Vagina (tissue), 2 donors: ENCODE results near the gene ZNF423. TPM values are rescaled to one million over a fixed set of nuclear protein-coding genes. Genes with fewer than 3 reads are reported as not detected.

ENCODE experiments used
- DNase-seq, 2 donors: peaks; one replicate each; pipeline ENCODE4 v3.0.0-alpha.2; 2017; ENCODE audit errors: extremely low spot score in 2 of 2
- H3K27ac ChIP-seq: fragments of 200-600 bp; sonication (generic); one replicate; pipeline ENCODE4 v1.5.1; 2019
- H3K27me3 ChIP-seq: fragments of 200-600 bp; sonication (generic); one replicate; pipeline ENCODE4 v1.5.1; 2019
- H3K36me3 ChIP-seq, 2 donors: fragments of 200-600 bp; sonication (generic); one replicate each; pipeline ENCODE4 v1.5.1; 2017 to 2019
- H3K4me1 ChIP-seq: fragments of 200-600 bp; sonication (generic); one replicate; pipeline ENCODE4 v1.5.1; 2019
- H3K4me3 ChIP-seq, 2 donors: fragments of 200-600 bp; sonication (generic); 1 replicate in 1 of 2; 2 replicates in 1 of 2; pipeline ENCODE4 v1.5.1; 2016 to 2019
- H3K9me3 ChIP-seq: fragments of 200-600 bp; sonication (generic); one replicate; pipeline ENCODE4 v1.5.1; 2019
- POLR2A ChIP-seq, 2 donors: fragments of 450-650 bp; IDR thresholded peaks; one replicate each; pipeline ENCODE4 v1.6.1; 2017; ENCODE audit warnings: antibody characterized with exemption in 2 of 2, mild to moderate bottlenecking in 2 of 2, moderate library complexity in 2 of 2
- POLR2AphosphoS5 ChIP-seq, 2 donors: sonication (generic); formaldehyde crosslinking; IDR thresholded peaks; one replicate each; pipeline ENCODE4 v1.9.0; 2017; ENCODE audit warnings: antibody characterized with exemption in 2 of 2, mild to moderate bottlenecking in 2 of 2, low read depth in 1 of 2; ENCODE audit not compliant: insufficient read depth in 1 of 2
- intact Hi-C: fragments of 100-400 bp; cut with DNase I; formaldehyde crosslinking; loops from one replicate; pipeline ENCODE4 v1.15.1; 2023
- total RNA-seq: library from RNA; depleted of rRNA; stranded (reverse); fragments of >200 nt; gene quantifications from one replicate; pipeline ENCODE4 v1.2.3, GENCODE V29; 2016
- TF ChIP-seq, protein P1 (sequence below), 3 experiments: fragments of 450-650 bp in 2 of 3; fragments of 200-600 bp in 1 of 3; sonication (generic) in 1 of 3; IDR thresholded peaks; one replicate each; pipeline ENCODE4 v1.5.1; 2017 to 2019; ENCODE audit warnings: antibody characterized with exemption in 3 of 3, mild to moderate bottlenecking in 2 of 3, moderate library complexity in 2 of 3

ZNF423 gene
- total RNA-seq, 1 donor from 2014 or later: 10.3 TPM

DNA sequence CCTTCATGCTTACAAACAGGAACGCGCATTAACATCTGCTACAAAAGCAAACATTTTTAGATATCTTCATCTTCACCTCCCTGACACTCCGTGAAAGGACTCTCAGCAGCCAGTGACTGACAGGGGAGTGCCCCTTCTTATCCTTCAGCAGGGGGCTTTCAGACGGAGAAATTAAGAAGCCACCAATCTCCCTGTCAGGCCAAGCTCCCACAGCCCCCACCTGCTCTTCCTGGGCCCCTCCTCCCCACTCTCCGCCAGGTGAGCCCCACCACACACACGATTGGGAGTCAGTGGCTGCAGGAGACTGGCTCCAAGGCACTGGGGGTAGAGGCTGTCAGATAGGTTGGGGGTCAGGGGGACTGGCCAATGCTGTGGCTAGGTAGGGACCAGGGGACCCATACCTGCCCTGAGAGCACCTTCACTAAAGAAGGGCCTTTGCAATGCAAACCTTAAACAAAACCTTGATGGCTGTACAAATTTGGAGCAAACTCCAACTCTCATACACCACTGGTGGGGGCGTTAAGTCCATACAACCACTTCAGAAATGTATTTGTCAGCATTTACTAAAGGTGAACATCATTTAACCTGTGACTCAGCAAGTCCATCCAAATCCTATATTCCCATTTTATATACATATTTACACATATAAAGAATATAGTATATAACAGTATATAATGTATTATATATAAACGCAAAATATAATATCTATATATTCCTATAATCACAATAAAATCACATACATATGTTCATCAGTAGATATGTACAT is 232.2 kb downstream of the ZNF423 start:
- intact Hi-C loops: loop anchor here (10.0 kb wide), 1 partner anchor 231 kb away; the partner anchor contains the start of gene ZNF423
- Histone ChIP-seq H3K36me3 (no peaks in the 10 kb centered on the region), H3K4me3 (no peak overlapping the region), H3K4me1 (peaks cover 24% of the 10 kb centered on the region), H3K9me3 (no peaks in the 10 kb centered on the region), H3K27ac (no peak overlapping the region), H3K27me3 (no peaks in the 10 kb centered on the region)
- peak; percentile 74 to 76 for DNase-seq
- TF ChIP-seq POLR2A (IDR thresholded peaks at IDR 0.05): no peak
- TF ChIP-seq POLR2AphosphoS5 (IDR thresholded peaks at IDR 0.05; ENCODE audit: insufficient read depth in 1 of 2, low read depth in 1 of 2): no peak
- TF ChIP-seq, protein P1, sequence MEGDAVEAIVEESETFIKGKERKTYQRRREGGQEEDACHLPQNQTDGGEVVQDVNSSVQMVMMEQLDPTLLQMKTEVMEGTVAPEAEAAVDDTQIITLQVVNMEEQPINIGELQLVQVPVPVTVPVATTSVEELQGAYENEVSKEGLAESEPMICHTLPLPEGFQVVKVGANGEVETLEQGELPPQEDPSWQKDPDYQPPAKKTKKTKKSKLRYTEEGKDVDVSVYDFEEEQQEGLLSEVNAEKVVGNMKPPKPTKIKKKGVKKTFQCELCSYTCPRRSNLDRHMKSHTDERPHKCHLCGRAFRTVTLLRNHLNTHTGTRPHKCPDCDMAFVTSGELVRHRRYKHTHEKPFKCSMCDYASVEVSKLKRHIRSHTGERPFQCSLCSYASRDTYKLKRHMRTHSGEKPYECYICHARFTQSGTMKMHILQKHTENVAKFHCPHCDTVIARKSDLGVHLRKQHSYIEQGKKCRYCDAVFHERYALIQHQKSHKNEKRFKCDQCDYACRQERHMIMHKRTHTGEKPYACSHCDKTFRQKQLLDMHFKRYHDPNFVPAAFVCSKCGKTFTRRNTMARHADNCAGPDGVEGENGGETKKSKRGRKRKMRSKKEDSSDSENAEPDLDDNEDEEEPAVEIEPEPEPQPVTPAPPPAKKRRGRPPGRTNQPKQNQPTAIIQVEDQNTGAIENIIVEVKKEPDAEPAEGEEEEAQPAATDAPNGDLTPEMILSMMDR (IDR thresholded peaks at IDR 0.05): no peak

DNA sequence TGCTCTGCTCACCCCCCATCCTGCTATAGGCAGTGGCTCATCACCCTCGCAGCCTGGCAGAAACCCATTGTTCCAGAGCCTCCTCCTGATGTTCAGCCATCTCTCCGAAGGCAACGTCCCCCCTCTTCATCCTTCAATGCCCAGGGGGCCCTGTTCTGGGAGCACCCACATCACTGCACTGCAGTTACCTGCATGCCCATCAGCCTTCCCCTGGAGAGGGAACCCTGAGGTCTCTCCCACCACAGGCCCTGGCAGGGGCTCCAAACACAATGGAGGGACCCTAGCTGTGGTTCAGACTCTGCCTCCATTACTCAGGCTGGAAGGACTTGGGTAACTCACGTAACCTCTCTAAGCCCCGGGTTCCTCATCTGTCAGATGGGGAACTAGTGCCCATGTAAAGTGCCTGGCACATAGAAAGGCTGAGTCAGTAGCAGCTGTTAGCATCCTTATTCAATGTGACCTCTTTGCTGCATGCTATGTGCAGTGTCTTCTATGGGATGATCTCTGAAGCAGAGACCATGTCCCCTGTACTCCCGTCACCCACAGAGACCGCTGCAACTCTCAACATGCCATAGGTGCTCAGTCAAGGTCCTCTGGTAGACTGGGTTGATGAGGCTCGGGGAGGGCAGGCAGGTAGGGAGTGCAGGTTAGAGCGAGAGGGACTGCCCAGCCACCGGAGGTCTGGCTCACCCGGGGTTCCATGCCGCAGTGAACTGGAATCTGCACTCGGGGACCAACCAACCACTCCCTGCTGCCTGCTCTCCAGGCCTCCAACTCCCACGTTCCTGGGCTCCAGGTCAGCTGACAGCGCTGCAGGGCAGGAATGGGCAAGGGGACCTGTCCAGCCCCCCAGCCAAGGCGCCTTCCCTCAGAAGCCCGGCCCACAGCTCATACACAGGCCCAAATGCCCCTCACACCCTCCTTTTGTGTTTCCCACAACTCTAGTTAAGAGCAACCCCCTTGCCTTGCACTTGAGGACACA is 233.2 kb downstream of the ZNF423 start:
- DNase-seq: peak in 1 of 2 donors; percentile 58
- peaks cover 24% of the 10 kb centered on the region for H3K4me1 ChIP-seq
- H3K9me3 ChIP-seq: no peaks in the 10 kb centered on the region
- no peak for TF ChIP-seq POLR2A (IDR thresholded peaks at IDR 0.05)
- no peak for TF ChIP-seq POLR2AphosphoS5 (IDR thresholded peaks at IDR 0.05; ENCODE audit: insufficient read depth in 1 of 2, low read depth in 1 of 2)
- TF ChIP-seq, protein P1 (IDR thresholded peaks at IDR 0.05): no peak
- H3K27me3 ChIP-seq: no peaks in the 10 kb centered on the region
- H3K36me3 ChIP-seq: no peaks in the 10 kb centered on the region
- intact Hi-C loops: loop anchor here (10.0 kb wide), 1 partner anchor 232 kb away; the partner anchor contains the start of gene ZNF423
- H3K27ac ChIP-seq: no peak overlapping the region
- H3K4me3 ChIP-seq: no peak overlapping the region

DNA sequence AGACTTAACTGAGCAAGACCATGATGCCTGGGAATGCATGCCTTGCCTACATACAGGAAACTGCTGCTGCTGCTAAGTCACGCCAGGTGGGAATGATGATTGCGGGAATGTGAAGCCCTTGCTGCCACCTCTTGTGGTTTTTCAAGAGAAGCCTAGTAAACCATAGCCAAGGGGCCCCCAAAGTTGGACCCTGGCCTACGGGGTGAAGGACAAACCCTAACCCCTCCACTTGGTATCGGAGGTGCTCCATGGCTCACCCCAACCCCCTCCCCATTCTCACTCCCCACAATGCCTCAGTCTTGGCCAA is 233.9 kb downstream of the ZNF423 start:
- peaks cover 24% of the 10 kb centered on the region for H3K4me1 ChIP-seq
- no peaks in the 10 kb centered on the region for H3K9me3 ChIP-seq
- no peak for DNase-seq
- no peaks in the 10 kb centered on the region for H3K27me3 ChIP-seq
- no peaks in the 10 kb centered on the region for H3K36me3 ChIP-seq
- H3K27ac ChIP-seq: no peak overlapping the region
- no peak overlapping the region for H3K4me3 ChIP-seq
- intact Hi-C loops: loop anchor here (10.0 kb wide), 1 partner anchor 233 kb away; the partner anchor contains the start of gene ZNF423
- TF ChIP-seq POLR2AphosphoS5 (IDR thresholded peaks at IDR 0.05; ENCODE audit: insufficient read depth in 1 of 2, low read depth in 1 of 2) (no peak), POLR2A (IDR thresholded peaks at IDR 0.05) (no peak)
- TF ChIP-seq, protein P1 (IDR thresholded peaks at IDR 0.05): no peak

DNA sequence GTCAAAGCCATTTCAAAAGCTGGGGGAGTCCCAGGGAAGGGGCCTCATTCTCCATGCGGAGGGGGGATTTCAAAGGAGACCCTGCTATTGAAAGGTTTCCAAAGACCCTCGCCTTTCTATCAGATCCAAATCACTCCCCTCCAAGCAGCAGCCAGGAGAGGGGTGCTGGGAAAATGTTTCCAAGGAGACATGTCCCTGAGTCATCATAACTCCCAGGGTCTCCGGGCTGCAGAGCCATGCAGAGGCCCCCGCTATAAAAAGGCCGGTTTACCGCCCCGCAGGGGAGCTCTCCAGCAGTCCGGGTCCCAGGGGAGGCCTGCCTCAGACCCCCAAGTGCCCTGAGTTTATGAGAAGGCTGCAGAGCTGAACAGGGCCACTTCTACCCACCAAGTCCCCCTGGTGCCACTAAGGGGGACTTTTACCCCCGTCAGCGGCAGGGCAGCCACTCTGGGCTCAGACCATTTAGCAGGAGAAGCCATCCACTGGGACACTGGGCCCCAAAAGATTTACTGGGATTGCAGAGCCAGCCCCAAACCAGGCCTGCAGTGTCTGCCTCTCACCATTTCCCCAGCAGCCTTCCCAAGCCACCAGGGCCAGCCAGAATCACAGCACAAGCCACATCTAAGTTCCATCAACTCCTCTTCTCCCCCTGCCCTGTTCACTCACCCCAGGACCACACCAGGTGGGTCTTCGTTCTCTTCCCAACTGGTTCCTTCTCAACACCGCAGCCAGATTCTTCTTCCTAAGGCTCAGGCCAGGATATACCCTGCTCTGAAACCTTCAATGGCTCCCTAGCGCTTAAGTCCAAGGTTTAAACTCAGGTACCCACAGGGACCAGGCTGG is 234.4 kb downstream of the ZNF423 start:
- intact Hi-C loops: loop anchor here (10.0 kb wide), 1 partner anchor 233 kb away; the partner anchor contains the start of gene ZNF423
- no peak overlapping the region for H3K4me3 ChIP-seq
- H3K27me3 ChIP-seq: no peaks in the 10 kb centered on the region
- no peaks in the 10 kb centered on the region for H3K9me3 ChIP-seq
- no peak for DNase-seq
- H3K4me1 ChIP-seq: peaks cover 24% of the 10 kb centered on the region
- H3K36me3 ChIP-seq: no peaks in the 10 kb centered on the region
- H3K27ac ChIP-seq: peak overlapping the region; percentile 81
- TF ChIP-seq, protein P1 (IDR thresholded peaks at IDR 0.05): no peak
- TF ChIP-seq POLR2AphosphoS5 (IDR thresholded peaks at IDR 0.05; ENCODE audit: insufficient read depth in 1 of 2, low read depth in 1 of 2): no peak
- TF ChIP-seq POLR2A (IDR thresholded peaks at IDR 0.05): no peak
